ENCODE data around the gene C10orf62. TPM values are rescaled to one million over a fixed set of nuclear protein-coding genes. Genes with fewer than 3 reads are reported as not detected.

C10orf62 gene
- total RNA-seq (not detected), polyA plus RNA-seq (not detected), total RNA-seq (0 reads per million in 6 experiments)

- Mint-ChIP-seq H3K27me3 (no peaks in the 10 kb centered on the region), H3K4me1 (peaks cover 0 to 6% (median 0%) of the 10 kb centered on the region in 4 donors), H3K27ac (no peak within 1 kb of the TSS), H3K9me3 (no peaks in the 10 kb centered on the region), H3K36me3 (no peaks in the 10 kb centered on the region), H3K4me3 (peak within 1 kb of the TSS in 1 of 10 donors; percentile 26)
- no peak for DNase-seq
- ATAC-seq, result no peak
- POLR2A ChIA-PET, result no interaction called here
Measured at GRCh38 chr10:97589479-97589878, at the start of gene C10orf62. C10orf62 (plus strand) TSS chr10:97589721; CDS start chr10:97589898, 177 bp downstream.

- POLR2A ChIA-PET, result no interaction called here
- Mint-ChIP-seq H3K36me3 (no peaks in the 10 kb centered on the region), H3K9me3 (no peaks in the 10 kb centered on the region), H3K27me3 (no peaks in the 10 kb centered on the region), H3K4me1 (peaks cover 0 to 10% (median 1%) of the 10 kb centered on the region in 4 donors), H3K27ac (peak overlapping the region in 2 of 10 donors; percentile 51 to 74), H3K4me3 (no peak overlapping the region)
- DNase-seq (no peak), ATAC-seq (no peak)
Measured at GRCh38 chr10:97540669-97541500, 48.6 kb upstream of the C10orf62 start.

GRCh38 chr10:97542169-97543024 is 47.1 kb upstream of the C10orf62 start:
- no peaks in the 10 kb centered on the region for H3K9me3 Mint-ChIP-seq
- ATAC-seq (no peak), DNase-seq (no peak)
- no peaks in the 10 kb centered on the region for H3K27me3 Mint-ChIP-seq
- no peaks in the 10 kb centered on the region for H3K36me3 Mint-ChIP-seq
- H3K27ac Mint-ChIP-seq, result no peak overlapping the region
- POLR2A ChIA-PET, result interaction anchor here (0.7 kb wide), 1 partner anchor 8 kb away, joined by 7 read pairs; no protein-coding TSS in a partner anchor
- peaks cover 0 to 10% (median 1%) of the 10 kb centered on the region in 4 donors for H3K4me1 Mint-ChIP-seq
- H3K4me3 Mint-ChIP-seq, result no peak overlapping the region

- Mint-ChIP-seq H3K27me3 (no peaks in the 10 kb centered on the region), H3K27ac (peak overlapping the region in 1 of 10 donors; percentile 50), H3K4me1 (peaks cover 0 to 10% (median 1%) of the 10 kb centered on the region in 4 donors), H3K36me3 (no peaks in the 10 kb centered on the region), H3K9me3 (no peaks in the 10 kb centered on the region), H3K4me3 (no peak overlapping the region)
- DNase-seq, result peak in 1 of 10 donors; percentile 9
- POLR2A ChIA-PET, result no interaction called here
- no peak for ATAC-seq
Measured at GRCh38 chr10:97543025-97543546, 46.4 kb upstream of the C10orf62 start.

GRCh38 chr10:97546456-97547270 is 42.9 kb upstream of the C10orf62 start:
- H3K27me3 Mint-ChIP-seq, result no peaks in the 10 kb centered on the region
- POLR2A ChIA-PET, result interaction anchor here (1.0 kb wide), 1 partner anchor 48 kb away, joined by 3 read pairs; the partner anchor contains the start of gene UBTD1
- H3K9me3 Mint-ChIP-seq, result no peaks in the 10 kb centered on the region
- H3K4me3 Mint-ChIP-seq, result no peak overlapping the region
- H3K27ac Mint-ChIP-seq, result no peak overlapping the region
- no peak for ATAC-seq
- peaks cover 0 to 10% (median 1%) of the 10 kb centered on the region in 4 donors for H3K4me1 Mint-ChIP-seq
- no peak for DNase-seq
- H3K36me3 Mint-ChIP-seq, result no peaks in the 10 kb centered on the region

GRCh38 chr10:97547271-97547600 is 42.3 kb upstream of the C10orf62 start:
- DNase-seq (no peak), ATAC-seq (no peak)
- peaks cover 0 to 10% (median 1%) of the 10 kb centered on the region in 4 donors for H3K4me1 Mint-ChIP-seq
- H3K4me3 Mint-ChIP-seq, result no peak overlapping the region
- POLR2A ChIA-PET, result interaction anchor here (1.0 kb wide), 1 partner anchor 48 kb away, joined by 3 read pairs; the partner anchor contains the start of gene UBTD1
- H3K9me3 Mint-ChIP-seq, result no peaks in the 10 kb centered on the region
- no peaks in the 10 kb centered on the region for H3K36me3 Mint-ChIP-seq
- H3K27ac Mint-ChIP-seq, result no peak overlapping the region
- H3K27me3 Mint-ChIP-seq, result no peaks in the 10 kb centered on the region

- H3K4me3 Mint-ChIP-seq, result no peak overlapping the region
- no peaks in the 10 kb centered on the region for H3K36me3 Mint-ChIP-seq
- H3K4me1 Mint-ChIP-seq, result peaks cover 0 to 6% (median under 1%) of the 10 kb centered on the region in 4 donors
- no peak for ATAC-seq
- no peak for DNase-seq
- POLR2A ChIA-PET, result no interaction called here
- H3K9me3 Mint-ChIP-seq, result no peaks in the 10 kb centered on the region
- H3K27ac Mint-ChIP-seq, result no peak overlapping the region
- H3K27me3 Mint-ChIP-seq, result no peaks in the 10 kb centered on the region
Measured at GRCh38 chr10:97547962-97548361, 41.6 kb upstream of the C10orf62 start.

- Mint-ChIP-seq H3K27me3 (no peaks in the 10 kb centered on the region), H3K36me3 (no peaks in the 10 kb centered on the region), H3K9me3 (no peaks in the 10 kb centered on the region), H3K4me1 (no peaks in the 10 kb centered on the region), H3K4me3 (no peak overlapping the region), H3K27ac (peak overlapping the region in 2 of 10 donors; percentile 26 to 36)
- DNase-seq, result no peak
- POLR2A ChIA-PET, result no interaction called here
- ATAC-seq, result no peak
Measured at GRCh38 chr10:97548828-97549455, 40.6 kb upstream of the C10orf62 start.

- H3K4me3 Mint-ChIP-seq, result no peak overlapping the region
- H3K27ac Mint-ChIP-seq, result peak overlapping the region in 2 of 10 donors; percentile 26 to 36
- H3K27me3 Mint-ChIP-seq, result no peaks in the 10 kb centered on the region
- ATAC-seq (no peak), DNase-seq (no peak)
- POLR2A ChIA-PET, result interaction anchor here (0.6 kb wide), 1 partner anchor 8 kb away, joined by 7 read pairs; no protein-coding TSS in a partner anchor
- no peaks in the 10 kb centered on the region for H3K36me3 Mint-ChIP-seq
- no peaks in the 10 kb centered on the region for H3K4me1 Mint-ChIP-seq
- no peaks in the 10 kb centered on the region for H3K9me3 Mint-ChIP-seq
Measured at GRCh38 chr10:97549587-97550322, 39.8 kb upstream of the C10orf62 start.

GRCh38 chr10:97550336-97551149 is 39.0 kb upstream of the C10orf62 start:
- Mint-ChIP-seq H3K9me3 (peaks cover 0 to 5% (median 0%) of the 10 kb centered on the region in 9 donors), H3K4me1 (no peaks in the 10 kb centered on the region), H3K4me3 (peak overlapping the region in 1 of 10 donors; percentile 30), H3K36me3 (no peaks in the 10 kb centered on the region), H3K27ac (peak overlapping the region in 2 of 10 donors; percentile 62 to 66), H3K27me3 (no peaks in the 10 kb centered on the region)
- no peak for ATAC-seq
- POLR2A ChIA-PET, result interaction anchor here (0.5 to 0.6 kb wide), 2 partner anchors 9 to 183 kb away, joined by 5 to 7 read pairs; no protein-coding TSS in a partner anchor
- DNase-seq, result no peak

Measured in naive thymus-derived CD8-positive, alpha-beta T cell (primary cell).